GM19099 (cell line): ENCODE data around the gene CEND1.
A peak's percentile ranks its signal among the peaks of the same experiment; 100 is the strongest.

Experiments used
- POLR2A ChIP-seq: IDR thresholded peaks from 3 replicates; pipeline ENCODE4 v1.6.1; 2011; ENCODE audit warnings: low read depth; ENCODE audit not compliant: insufficient read length; ENCODE audit errors: extremely low read depth

The CEND1 gene

GRCh38 chr11:830295-831117 lies 40.6 kb upstream of the CEND1 start:
- no peak for TF ChIP-seq POLR2A

DNA sequence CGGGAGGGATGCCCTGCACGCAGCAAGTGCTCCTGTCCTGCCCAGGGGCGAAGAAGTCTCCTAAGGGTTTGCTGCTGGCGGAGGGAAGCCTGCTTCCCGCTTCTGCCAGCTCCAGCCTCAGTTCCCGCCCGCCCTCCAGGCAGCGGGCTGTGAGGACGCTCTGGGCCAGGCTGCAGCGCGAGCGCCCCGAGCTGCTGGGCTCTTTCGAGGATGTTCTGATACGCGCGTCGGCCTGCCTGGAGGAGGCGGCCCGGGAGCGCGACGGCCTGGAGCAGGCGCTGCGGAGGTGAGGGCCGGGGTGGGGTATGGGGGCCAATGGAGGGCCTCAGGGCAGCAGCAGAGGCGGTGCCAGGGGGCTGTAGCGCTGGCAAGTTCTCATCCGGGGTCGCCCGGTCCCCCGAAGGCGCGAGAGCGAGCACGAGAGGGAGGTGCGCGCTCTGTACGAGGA lies 40.0 kb upstream of the CEND1 start:
- TF ChIP-seq POLR2A: no peak

GRCh38 chr11:829176-829846 lies 39.4 kb upstream of the CEND1 start:
- TF ChIP-seq POLR2A: no peak

- TF ChIP-seq POLR2A: no peak
Observed at GRCh38 chr11:828506-829175, 38.8 kb upstream of the CEND1 start.

DNA sequence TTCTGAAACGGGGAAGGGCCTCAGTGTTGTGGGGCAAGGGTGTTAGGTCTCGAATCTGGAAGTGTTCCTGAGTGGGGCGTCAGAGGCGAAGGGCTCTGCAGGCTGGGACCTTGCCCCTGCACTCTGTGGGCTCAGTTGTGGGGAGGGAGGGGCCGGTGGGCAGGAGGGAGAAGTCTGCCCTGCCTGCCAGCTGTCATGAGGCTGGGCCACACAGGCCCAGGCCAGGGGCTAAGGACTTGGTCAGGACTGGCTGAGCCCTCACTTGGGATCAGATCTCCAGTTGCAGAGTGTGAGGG lies 38.0 kb upstream of the CEND1 start, which contains the start of gene CRACR2B:
Gene CRACR2B, plus strand, starts transcription at position 23 of the 296 bp plus-strand sequence. CDS start 689 bp downstream, outside the sequence.
- no peak for TF ChIP-seq POLR2A

- peak; percentile 27 for TF ChIP-seq POLR2A
Observed at GRCh38 chr11:827146-827896, 37.4 kb upstream of the CEND1 start.

DNA sequence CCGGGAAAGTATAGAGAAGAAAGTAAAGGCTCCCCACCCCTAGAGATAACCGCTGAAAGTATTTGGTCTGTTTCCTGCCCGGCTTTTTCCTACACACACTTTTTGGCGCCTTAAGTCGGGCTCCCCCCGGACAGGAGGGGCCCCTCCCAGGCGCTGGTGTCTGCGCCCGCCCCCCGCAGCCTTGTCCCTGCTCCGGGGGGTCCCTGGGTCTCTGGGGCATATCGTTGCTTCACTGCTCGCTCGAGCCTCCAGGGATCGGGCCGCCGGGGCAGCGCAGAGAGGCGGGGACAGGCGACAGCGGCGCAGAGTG lies 36.9 kb upstream of the CEND1 start:
- no peak for TF ChIP-seq POLR2A

- TF ChIP-seq POLR2A: no peak
Observed at GRCh38 chr11:826227-826621, 36.3 kb upstream of the CEND1 start.

DNA sequence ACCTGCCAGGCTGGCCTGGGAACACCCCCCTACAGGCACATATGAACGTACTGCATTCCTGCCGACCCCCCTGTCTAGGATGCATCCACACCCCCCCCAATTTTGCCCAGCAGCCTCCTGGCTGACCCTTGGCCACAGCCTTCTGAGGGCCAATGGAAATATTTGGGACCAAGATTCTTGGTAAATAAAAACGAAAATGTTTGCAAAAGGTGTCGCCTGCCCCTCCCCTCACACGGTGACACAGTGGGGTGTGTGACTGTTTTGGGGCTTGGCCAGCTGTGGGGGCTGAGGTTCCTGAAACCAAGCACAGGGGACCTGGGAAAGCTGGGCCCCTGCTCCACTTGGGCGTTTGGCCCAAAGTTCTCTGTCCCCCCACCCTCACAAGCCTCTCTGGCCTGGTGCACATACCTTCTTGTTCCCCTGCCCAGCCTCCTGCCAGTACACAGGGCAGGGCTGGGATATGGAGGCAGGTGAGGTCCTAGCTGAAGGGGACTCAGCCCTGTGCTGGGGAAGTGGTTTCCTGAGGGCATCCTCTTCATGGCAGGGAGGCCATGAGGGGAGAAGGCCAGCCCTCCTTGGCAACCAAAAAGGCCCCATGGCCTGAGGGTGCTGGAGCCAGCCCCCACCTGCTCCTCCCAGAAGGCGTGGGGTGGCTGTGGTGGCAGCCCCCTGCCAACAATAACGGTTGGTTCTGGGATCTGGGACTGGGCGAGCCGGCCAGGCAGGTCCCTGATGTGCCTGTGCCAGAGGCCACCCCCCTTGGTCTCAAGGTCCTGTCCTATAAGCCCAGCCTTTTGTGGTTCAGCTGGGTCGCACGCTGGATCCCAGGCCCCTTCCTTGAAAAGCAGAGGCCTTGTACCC lies 35.7 kb upstream of the CEND1 start:
- no peak for TF ChIP-seq POLR2A

GRCh38 chr11:824942-825341 lies 35.1 kb upstream of the CEND1 start:
- no peak for TF ChIP-seq POLR2A

- TF ChIP-seq POLR2A: no peak
Observed at GRCh38 chr11:824292-824880, 34.5 kb upstream of the CEND1 start.

GRCh38 chr11:823441-824291 lies 33.8 kb upstream of the CEND1 start:
- no peak for TF ChIP-seq POLR2A
